Right atrium auricular region (tissue), 2 donors: ENCODE data around the gene MRAP. TPM values are rescaled to one million over a fixed set of nuclear protein-coding genes. Genes with fewer than 3 reads are reported as not detected.

Experiments
- DNase-seq: peaks from one replicate; pipeline ENCODE4 v3.0.0-alpha.2; 2019; ENCODE audit warnings: low spot score
- H3K27ac ChIP-seq, 2 donors: fragments of 200-600 bp; sonication (generic); 1 replicate in 1 of 2; 2 replicates in 1 of 2; pipeline ENCODE4 v1.5.1; 2016 to 2019
- H3K27me3 ChIP-seq, 2 donors: fragments of 200-600 bp; sonication (generic); one replicate each; pipeline versions ENCODE4 v1.5.1 to v1.6.0; 2017 to 2019
- H3K36me3 ChIP-seq: fragments of 200-600 bp; sonication (generic); one replicate; pipeline ENCODE4 v1.5.1; 2016
- H3K4me1 ChIP-seq, 2 donors: fragments of 200-600 bp; sonication (generic); one replicate each; pipeline versions ENCODE4 v1.5.1 to v1.6.0; 2017 to 2019
- H3K4me3 ChIP-seq, 2 donors: fragments of 200-600 bp; sonication (generic); 1 replicate in 1 of 2; 2 replicates in 1 of 2; pipeline ENCODE4 v1.5.1; 2017 to 2019; ENCODE audit warnings: mild to moderate bottlenecking in 1 of 2, moderate library complexity in 1 of 2
- H3K9me3 ChIP-seq, 2 donors: fragments of 200-600 bp; sonication (generic); one replicate each; pipeline ENCODE4 v1.5.1; 2019
- total RNA-seq, 2 donors: library from RNA; depleted of rRNA; stranded (reverse); fragments of >200 nt; gene quantifications; one replicate each; pipeline ENCODE4 v1.1.0, GENCODE V29; 2016
- TF ChIP-seq, protein P1 (sequence below), 2 donors: fragments of 200-600 bp; sonication (generic); IDR thresholded peaks; one replicate each; pipeline ENCODE4 v1.5.1; 2019; ENCODE audit warnings: antibody characterized with exemption in 2 of 2

Gene MRAP
- total RNA-seq, 2 donors from 2014 or later: 5.3 TPM; not detected in 1

GRCh38 chr21:32350981-32351380, 52.3 kb downstream of the MRAP start:
- DNase-seq: no peak
- TF ChIP-seq, protein P1, sequence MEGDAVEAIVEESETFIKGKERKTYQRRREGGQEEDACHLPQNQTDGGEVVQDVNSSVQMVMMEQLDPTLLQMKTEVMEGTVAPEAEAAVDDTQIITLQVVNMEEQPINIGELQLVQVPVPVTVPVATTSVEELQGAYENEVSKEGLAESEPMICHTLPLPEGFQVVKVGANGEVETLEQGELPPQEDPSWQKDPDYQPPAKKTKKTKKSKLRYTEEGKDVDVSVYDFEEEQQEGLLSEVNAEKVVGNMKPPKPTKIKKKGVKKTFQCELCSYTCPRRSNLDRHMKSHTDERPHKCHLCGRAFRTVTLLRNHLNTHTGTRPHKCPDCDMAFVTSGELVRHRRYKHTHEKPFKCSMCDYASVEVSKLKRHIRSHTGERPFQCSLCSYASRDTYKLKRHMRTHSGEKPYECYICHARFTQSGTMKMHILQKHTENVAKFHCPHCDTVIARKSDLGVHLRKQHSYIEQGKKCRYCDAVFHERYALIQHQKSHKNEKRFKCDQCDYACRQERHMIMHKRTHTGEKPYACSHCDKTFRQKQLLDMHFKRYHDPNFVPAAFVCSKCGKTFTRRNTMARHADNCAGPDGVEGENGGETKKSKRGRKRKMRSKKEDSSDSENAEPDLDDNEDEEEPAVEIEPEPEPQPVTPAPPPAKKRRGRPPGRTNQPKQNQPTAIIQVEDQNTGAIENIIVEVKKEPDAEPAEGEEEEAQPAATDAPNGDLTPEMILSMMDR (IDR thresholded peaks at IDR 0.05): no peak
- no peaks in the 10 kb centered on the region for H3K27me3 ChIP-seq
- peaks cover 100% of the 10 kb centered on the region for H3K36me3 ChIP-seq
- no peaks in the 10 kb centered on the region for H3K4me1 ChIP-seq
- H3K27ac ChIP-seq: no peak overlapping the region
- H3K4me3 ChIP-seq: no peak overlapping the region
- no peaks in the 10 kb centered on the region for H3K9me3 ChIP-seq

GRCh38 chr21:32351428-32351827, 52.8 kb downstream of the MRAP start:
- TF ChIP-seq, protein P1 (IDR thresholded peaks at IDR 0.05): no peak
- no peaks in the 10 kb centered on the region for H3K9me3 ChIP-seq
- no peak overlapping the region for H3K27ac ChIP-seq
- H3K36me3 ChIP-seq: peaks cover 100% of the 10 kb centered on the region
- H3K4me1 ChIP-seq: no peaks in the 10 kb centered on the region
- H3K4me3 ChIP-seq: no peak overlapping the region
- peak; percentile 32 for DNase-seq
- H3K27me3 ChIP-seq: no peaks in the 10 kb centered on the region

- TF ChIP-seq, protein P1 (IDR thresholded peaks at IDR 0.05): no peak
Measured at GRCh38 chr21:32352526-32352925, 53.9 kb downstream of the MRAP start.

GRCh38 chr21:32353002-32353711, 54.5 kb downstream of the MRAP start:
- H3K27ac ChIP-seq: no peak overlapping the region

More at GRCh38 chr21:32352526-32352925, 53.9 kb downstream of the MRAP start:
- Histone ChIP-seq H3K36me3 (peaks cover 93% of the 10 kb centered on the region), H3K27me3 (no peaks in the 10 kb centered on the region), H3K4me3 (no peak overlapping the region), H3K27ac (no peak overlapping the region), H3K4me1 (no peaks in the 10 kb centered on the region), H3K9me3 (no peaks in the 10 kb centered on the region)
- no peak for DNase-seq

DNA sequence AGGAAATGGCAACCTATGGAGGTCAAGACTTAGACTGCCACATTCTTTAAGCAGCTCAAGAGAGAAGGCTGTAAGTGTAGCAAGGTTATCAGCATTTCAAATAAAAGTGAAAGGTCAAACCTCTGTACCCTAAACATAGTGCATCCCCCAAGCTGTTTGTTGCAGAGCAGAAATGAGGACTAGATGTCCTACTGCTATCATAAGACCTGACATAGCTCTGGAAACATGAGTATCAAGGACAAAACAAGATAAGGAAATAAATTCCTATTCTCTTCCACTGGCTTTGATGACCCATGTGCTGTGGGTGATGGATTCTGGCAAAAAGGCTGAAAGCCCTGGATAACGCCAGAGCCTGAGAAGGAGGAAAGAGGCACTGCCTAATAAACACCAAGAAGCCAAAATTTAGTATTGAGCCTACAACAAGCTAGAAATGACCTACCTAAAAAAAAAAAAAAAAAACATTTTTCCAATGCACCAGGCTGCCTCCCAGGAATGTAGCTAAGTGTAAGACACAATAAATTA, 58.3 kb downstream of the MRAP start:
- Histone ChIP-seq H3K36me3 (peaks cover 92% of the 10 kb centered on the region), H3K4me1 (no peaks in the 10 kb centered on the region), H3K27ac (peak overlapping the region; percentile 49 to 62), H3K27me3 (no peaks in the 10 kb centered on the region), H3K4me3 (no peak overlapping the region), H3K9me3 (no peaks in the 10 kb centered on the region)
- TF ChIP-seq, protein P1 (IDR thresholded peaks at IDR 0.05): no peak
- DNase-seq: no peak

More at GRCh38 chr21:32353002-32353711, 54.5 kb downstream of the MRAP start:
- Histone ChIP-seq H3K27me3 (no peaks in the 10 kb centered on the region), H3K4me1 (no peaks in the 10 kb centered on the region), H3K36me3 (peaks cover 92% of the 10 kb centered on the region), H3K4me3 (no peak overlapping the region), H3K9me3 (no peaks in the 10 kb centered on the region)
- TF ChIP-seq, protein P1 (IDR thresholded peaks at IDR 0.05): no peak
- DNase-seq: no peak
